Measurements from ENCODE around the gene GSTA1. TPM values are rescaled to one million over a fixed set of nuclear protein-coding genes. Genes with fewer than 3 reads are reported as not detected.
"Not testable (repeated sequence)": the region's sequence is repeated elsewhere in the genome, so short reads cannot be mapped to it uniquely, and the experiment has no call there.

Gene GSTA1
- total and polyA plus RNA-seq, 9 donors: 4.7 to 1,921 (median 44.5) TPM

- no peaks in the 10 kb centered on the region for H3K36me3 ChIP-seq
- H3K4me1 ChIP-seq (ENCODE audit: insufficient read depth): no peaks in the 10 kb centered on the region
- H3K27ac ChIP-seq: no peak overlapping the region
- DNase-seq: no peak
- intact Hi-C loops (cut with DNase I): loop anchor here in 1 of 4 donors (5.0 kb wide), 1 partner anchor 42 kb away; no protein-coding TSS in a partner anchor
- no peaks in the 10 kb centered on the region for H3K9me3 ChIP-seq
- TF ChIP-seq POLR2A (IDR thresholded peaks at IDR 0.05): no peak
- TF ChIP-seq CTCF (IDR thresholded peaks at IDR 0.05): no peak
- no peak for TF ChIP-seq EP300 (IDR thresholded peaks at IDR 0.05)
- H3K27me3 ChIP-seq: no peaks in the 10 kb centered on the region
- H3K4me3 ChIP-seq: no peak overlapping the region
- 88 to 90% (median 89%) methylated on average over 35 to 37 of the region's 37 CpGs for WGBS, 3 donors
Measured at GRCh38 chr6:52829046-52829817, 25.6 kb upstream of the GSTA1 start.

DNA sequence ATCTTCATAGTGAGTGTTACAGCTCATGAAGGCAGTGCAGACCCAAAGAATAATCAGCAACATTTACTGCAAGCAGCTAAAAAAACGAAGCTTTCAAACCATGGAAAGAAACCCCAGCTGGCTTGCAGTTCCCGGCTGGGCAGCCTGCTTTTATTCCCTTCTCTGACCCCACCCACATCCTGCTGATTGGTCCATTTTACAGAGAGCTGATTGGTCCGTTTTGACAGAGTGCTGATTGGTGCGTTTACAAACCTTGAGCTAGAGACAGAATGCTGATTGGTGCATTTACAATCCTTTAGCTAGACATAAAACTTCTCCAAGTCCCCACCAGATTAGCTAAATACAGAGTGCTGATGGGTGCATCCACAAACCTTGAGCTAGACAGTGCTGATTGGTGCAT is 25.0 kb upstream of the GSTA1 start:
- intact Hi-C loops (cut with DNase I): loop anchor here in 1 of 4 donors (5.0 kb wide), 1 partner anchor 41 kb away; no protein-coding TSS in a partner anchor
- 72 to 77% (median 74%) methylated on average over 4 of the region's 4 CpGs for WGBS, 3 donors
- not testable (repeated sequence) for H3K27ac ChIP-seq; H3K36me3 ChIP-seq; H3K27me3 ChIP-seq; H3K9me3 ChIP-seq; H3K4me1 ChIP-seq (ENCODE audit: insufficient read depth); H3K4me3 ChIP-seq; DNase-seq

DNA sequence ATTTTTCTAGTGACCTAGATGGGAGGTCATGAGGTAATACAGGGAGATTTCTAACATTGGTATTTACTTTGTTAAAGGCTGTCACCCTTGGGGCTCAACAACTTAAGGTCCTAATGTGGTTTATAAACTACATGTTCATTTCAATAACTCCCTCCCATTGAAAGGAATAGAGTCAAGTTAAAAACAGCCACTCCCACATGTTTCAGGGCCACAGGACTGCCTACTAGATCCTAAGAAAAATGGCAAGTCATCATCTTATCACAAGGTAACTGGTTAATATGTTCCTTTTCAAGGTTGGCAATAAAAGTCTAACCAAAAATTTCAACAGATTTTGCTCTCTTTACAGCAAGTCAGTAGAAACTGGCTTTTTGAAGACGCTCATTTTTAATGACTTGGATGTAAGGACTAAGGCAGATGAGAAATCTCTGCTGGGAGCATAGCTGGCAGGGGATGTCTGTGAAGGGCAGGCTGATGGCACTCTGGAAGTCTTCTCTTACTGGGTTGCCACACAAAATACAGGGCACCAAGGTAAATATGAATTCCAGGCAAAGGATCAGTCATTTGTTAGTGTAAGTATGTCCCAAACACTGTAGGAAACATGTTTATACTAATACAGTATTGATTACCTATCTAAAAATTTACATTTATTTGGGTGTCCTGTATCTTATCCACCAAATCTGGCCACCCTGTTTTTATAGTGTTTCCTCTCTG is 23.6 kb upstream of the GSTA1 start:
- intact Hi-C loops (cut with DNase I): loop anchor here in 1 of 4 donors (5.0 kb wide), 1 partner anchor 40 kb away; no protein-coding TSS in a partner anchor
- not testable (repeated sequence) for H3K36me3 ChIP-seq; H3K27ac ChIP-seq; H3K27me3 ChIP-seq; H3K9me3 ChIP-seq; H3K4me3 ChIP-seq; DNase-seq; H3K4me1 ChIP-seq (ENCODE audit: insufficient read depth)
- WGBS, 3 donors: 66 to 71% (median 70%) methylated on average over 1 of the region's 1 CpG

DNA sequence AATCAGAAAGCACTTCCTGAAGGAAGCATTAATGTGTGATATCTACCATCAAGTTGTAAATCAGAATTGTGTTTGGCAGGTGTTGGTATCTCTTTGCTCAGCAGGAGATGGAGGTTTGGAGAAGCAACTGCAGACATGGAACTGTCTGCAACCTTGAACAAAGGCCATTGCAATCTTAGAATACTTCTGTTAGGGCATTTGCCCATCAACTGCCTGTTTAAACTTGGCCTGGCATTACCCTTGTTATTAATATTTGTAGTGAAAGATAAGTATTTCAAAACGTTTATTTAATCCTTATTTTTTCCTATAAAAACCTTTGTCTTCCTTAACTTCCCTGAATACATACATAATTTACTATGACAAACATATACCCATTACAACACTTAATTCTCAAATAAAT is 22.9 kb upstream of the GSTA1 start:
- Histone ChIP-seq H3K4me1 (ENCODE audit: insufficient read depth) (no peaks in the 10 kb centered on the region), H3K27me3 (no peaks in the 10 kb centered on the region), H3K4me3 (no peak overlapping the region), H3K36me3 (no peaks in the 10 kb centered on the region), H3K9me3 (no peaks in the 10 kb centered on the region), H3K27ac (no peak overlapping the region)
- TF ChIP-seq CTCF (IDR thresholded peaks at IDR 0.05) (no peak), EP300 (IDR thresholded peaks at IDR 0.05) (no peak), POLR2A (IDR thresholded peaks at IDR 0.05) (no peak)
- DNase-seq: no peak
- intact Hi-C loops (cut with DNase I): loop anchor here in 1 of 4 donors (5.0 kb wide), 1 partner anchor 39 kb away; no protein-coding TSS in a partner anchor
- WGBS, 3 donors: 2 to 14% (median 4%) methylated on average over 1 of the region's 1 CpG

DNA sequence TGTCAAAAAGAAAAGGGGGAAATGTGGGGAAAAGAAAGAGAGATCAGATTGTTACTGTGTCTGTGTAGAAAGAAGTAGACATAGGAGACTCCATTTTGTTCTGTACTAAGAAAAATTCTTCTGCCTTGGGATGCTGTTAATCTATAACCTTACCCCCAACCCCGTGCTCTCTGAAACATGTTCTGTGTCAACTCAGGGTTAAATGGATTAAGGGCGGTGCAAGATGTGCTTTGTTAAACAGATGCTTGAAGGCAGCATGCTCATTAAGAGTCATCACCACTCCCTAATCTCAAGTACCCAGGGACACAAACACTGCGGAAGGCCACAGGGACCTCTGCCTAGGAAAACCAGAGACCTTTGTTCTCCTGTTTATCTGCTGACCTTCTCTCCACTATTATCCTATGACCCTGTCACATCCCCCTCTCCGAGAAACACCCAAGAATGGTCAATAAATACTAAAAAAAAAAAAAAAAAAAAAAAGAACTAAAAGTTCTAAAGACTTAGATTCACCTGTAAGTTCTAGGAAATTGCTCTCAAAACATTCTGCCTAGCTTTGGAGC is 22.4 kb upstream of the GSTA1 start:
- not testable (repeated sequence) for H3K4me1 ChIP-seq (ENCODE audit: insufficient read depth); H3K27me3 ChIP-seq; H3K27ac ChIP-seq; H3K9me3 ChIP-seq; DNase-seq; H3K36me3 ChIP-seq; H3K4me3 ChIP-seq
- WGBS, 3 donors: 71 to 90% (median 85%) methylated on average over 4 of the region's 4 CpGs
- intact Hi-C loops (cut with DNase I): loop anchor here in 2 of 4 donors (2.0 to 5.0 kb wide), 2 partner anchors 39 kb away; no protein-coding TSS in a partner anchor

DNA sequence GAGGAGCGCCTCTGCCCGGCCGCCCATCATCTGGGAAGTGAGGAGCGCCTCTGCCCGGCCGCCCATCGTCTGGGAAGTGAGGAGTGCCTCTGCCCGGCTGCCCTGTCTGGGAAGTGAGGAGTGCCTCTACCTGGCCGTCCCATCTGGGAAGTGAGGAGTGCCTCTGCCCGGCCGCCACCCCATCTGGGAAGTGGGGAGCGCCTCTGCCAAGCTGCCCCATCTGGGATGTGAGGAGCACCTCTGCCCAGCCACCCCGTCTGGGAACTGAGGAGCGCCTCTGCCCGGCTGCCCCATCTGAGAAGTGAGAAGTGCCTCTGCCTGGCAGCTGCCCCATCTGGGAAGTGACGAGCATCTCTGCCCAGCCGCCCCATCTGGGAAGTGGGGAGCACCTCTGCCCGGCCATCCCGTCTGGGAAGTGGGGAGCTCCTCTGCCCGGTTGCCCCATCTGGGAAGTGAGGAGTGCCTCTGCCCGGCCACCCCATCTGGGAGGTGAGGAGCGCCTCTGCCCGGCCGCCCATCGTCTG is 21.7 kb upstream of the GSTA1 start:
- H3K4me1 ChIP-seq (ENCODE audit: insufficient read depth); DNase-seq; H3K27me3 ChIP-seq; H3K36me3 ChIP-seq; H3K9me3 ChIP-seq; H3K27ac ChIP-seq; H3K4me3 ChIP-seq: not testable (repeated sequence)
- intact Hi-C loops (cut with DNase I): loop anchor here in 2 of 4 donors (2.0 to 5.0 kb wide), 2 partner anchors 38 to 39 kb away; no protein-coding TSS in a partner anchor
- 94 to 96% (median 96%) methylated on average over 25 of the region's 25 CpGs for WGBS, 3 donors
